GM21723 (cell line): ENCODE results near the gene CSH1.
"Not testable (repeated sequence)": the region's sequence is repeated elsewhere in the genome, so short reads cannot be mapped to it uniquely, and the experiment has no call there.

ENCODE experiments used
- ATAC-seq: cut with Tn5 transposase; IDR thresholded peaks from one replicate; pipeline ENCODE4 v1.9.1; 2021; ENCODE audit warnings: mild to moderate bottlenecking, moderate library complexity; ENCODE audit not compliant: unreplicated experiment

Gene CSH1

GRCh38 chr17:63870292-63870665, 26.1 kb downstream of the CSH1 start:
- ATAC-seq, result not testable (repeated sequence)

- not testable (repeated sequence) for ATAC-seq
Observed at GRCh38 chr17:63869491-63870291, 26.7 kb downstream of the CSH1 start.

DNA sequence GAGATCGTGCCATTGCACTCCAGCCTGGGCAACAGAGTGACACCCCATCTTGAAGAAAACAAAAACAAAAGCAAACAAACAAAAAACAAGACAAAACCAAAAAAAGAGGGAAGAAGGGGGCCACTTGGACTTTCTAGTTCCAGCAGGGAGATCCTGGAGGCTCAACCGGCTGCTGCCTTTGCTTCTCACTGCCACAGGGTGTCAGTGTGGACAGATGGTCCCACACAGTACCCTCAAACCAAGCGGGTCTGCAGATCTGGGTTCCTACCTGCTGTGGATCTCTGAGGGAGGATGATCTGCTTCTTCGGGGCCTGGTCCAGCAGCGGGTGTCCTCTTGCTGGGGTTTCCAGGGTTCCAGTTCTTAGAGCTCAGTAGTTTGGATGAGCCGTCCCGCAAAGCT, 29.7 kb downstream of the CSH1 start:
- ATAC-seq, result not testable (repeated sequence)

- ATAC-seq, result no peak
Observed at GRCh38 chr17:63859257-63859656, 37.1 kb downstream of the CSH1 start.

DNA sequence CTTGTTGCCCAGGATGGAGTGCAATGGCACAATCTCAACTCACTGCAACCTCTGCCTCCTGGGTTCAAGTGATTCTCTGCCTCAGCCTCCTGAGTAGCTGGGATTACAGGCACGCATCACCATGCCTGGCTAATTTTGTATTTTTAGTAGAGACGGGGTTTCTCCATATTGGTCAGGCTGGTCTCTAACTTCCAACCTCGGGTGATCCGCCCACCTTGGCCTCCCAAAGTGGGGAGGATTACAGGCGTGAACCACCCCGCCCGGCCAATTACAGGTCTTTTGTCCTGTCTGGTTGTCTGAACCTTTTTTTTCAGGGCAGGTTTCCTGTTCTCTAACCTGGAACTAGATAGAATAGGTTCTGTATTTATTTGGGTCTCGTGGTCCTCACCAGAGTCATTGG, 39.9 kb downstream of the CSH1 start:
- ATAC-seq, result not testable (repeated sequence)

GRCh38 chr17:63855185-63855584, 41.2 kb downstream of the CSH1 start:
- ATAC-seq, result no peak

- no peak for ATAC-seq
Observed at GRCh38 chr17:63854709-63855108, 41.7 kb downstream of the CSH1 start.

- ATAC-seq, result no peak
Observed at GRCh38 chr17:63853260-63853659, 43.1 kb downstream of the CSH1 start.

GRCh38 chr17:63850401-63850800, 46.0 kb downstream of the CSH1 start:
- ATAC-seq, result no peak

GRCh38 chr17:63848834-63849689, 47.3 kb downstream of the CSH1 start:
- peak; percentile 89 for ATAC-seq

GRCh38 chr17:63847525-63848249, 48.7 kb downstream of the CSH1 start:
- no peak for ATAC-seq

DNA sequence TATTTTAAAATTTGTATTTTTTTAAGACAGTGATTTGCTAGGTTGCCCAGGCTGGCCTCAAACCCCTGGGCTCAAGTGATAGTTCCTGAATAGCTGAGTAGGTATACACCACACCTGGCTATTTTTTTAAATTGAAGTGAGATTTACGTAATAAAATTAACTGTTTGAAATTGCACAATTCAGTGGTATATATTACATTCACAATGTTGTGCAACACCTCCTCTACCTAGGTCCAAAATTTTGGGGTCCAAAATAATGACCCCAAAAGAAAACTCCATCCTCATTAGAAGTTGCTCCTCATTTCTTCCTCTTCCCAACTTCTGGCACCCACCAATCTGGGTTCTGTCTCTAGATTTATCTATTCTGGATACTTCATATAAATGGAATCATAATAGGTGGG, 50.9 kb downstream of the CSH1 start:
- no peak for ATAC-seq
